HL-60 (cell line): ENCODE measurements around the gene EPHB4.

Source experiments
- DNase-seq, 2 experiments: peaks; one replicate each; pipeline ENCODE4 v3.0.0-alpha.2; 2010 to 2020; ENCODE audit warnings: low read depth in 1 of 2, low spot score in 1 of 2
- H3K27ac ChIP-seq: fragments of 250-450 bp; sonication (Bioruptor Pico); replicated peaks from 2 replicates; pipeline ENCODE4 v1.5.1; 2020; ENCODE audit warnings: mild to moderate bottlenecking, moderate library complexity
- H3K27me3 ChIP-seq: fragments of 250-450 bp; sonication (Bioruptor Pico); 2 replicates; pipeline ENCODE4 v1.5.1; 2021; ENCODE audit warnings: mild to moderate bottlenecking, moderate library complexity; ENCODE audit not compliant: insufficient read depth, poor library complexity, severe bottlenecking
- H3K4me3 ChIP-seq: replicated peaks from 2 replicates; pipeline ENCODE4 v1.5.1; 2011; ENCODE audit warnings: mild to moderate bottlenecking, control low read depth, low read length; ENCODE audit not compliant: insufficient read depth
- CTCF ChIP-seq: IDR thresholded peaks from one replicate; pipeline ENCODE4 v1.5.1; 2011; ENCODE audit warnings: low read length, control low read depth, inconsistent platforms; ENCODE audit not compliant: insufficient read depth
- GABPA ChIP-seq: IDR thresholded peaks from 2 replicates; pipeline ENCODE4 v1.6.1; 2012; ENCODE audit warnings: low read depth
- POLR2AphosphoS5 ChIP-seq: IDR thresholded peaks from 2 replicates; pipeline ENCODE4 v1.6.1; 2012; ENCODE audit warnings: low read depth
- SPI1 ChIP-seq: IDR thresholded peaks from 2 replicates; pipeline ENCODE4 v1.6.1; 2012; ENCODE audit warnings: low read depth, mild to moderate bottlenecking, borderline replicate concordance
- TF ChIP-seq, protein P1 (sequence below): IDR thresholded peaks from 2 replicates; pipeline ENCODE4 v1.6.1; 2012; ENCODE audit warnings: low read depth; ENCODE audit not compliant: insufficient replicate concordance

Gene EPHB4

DNA sequence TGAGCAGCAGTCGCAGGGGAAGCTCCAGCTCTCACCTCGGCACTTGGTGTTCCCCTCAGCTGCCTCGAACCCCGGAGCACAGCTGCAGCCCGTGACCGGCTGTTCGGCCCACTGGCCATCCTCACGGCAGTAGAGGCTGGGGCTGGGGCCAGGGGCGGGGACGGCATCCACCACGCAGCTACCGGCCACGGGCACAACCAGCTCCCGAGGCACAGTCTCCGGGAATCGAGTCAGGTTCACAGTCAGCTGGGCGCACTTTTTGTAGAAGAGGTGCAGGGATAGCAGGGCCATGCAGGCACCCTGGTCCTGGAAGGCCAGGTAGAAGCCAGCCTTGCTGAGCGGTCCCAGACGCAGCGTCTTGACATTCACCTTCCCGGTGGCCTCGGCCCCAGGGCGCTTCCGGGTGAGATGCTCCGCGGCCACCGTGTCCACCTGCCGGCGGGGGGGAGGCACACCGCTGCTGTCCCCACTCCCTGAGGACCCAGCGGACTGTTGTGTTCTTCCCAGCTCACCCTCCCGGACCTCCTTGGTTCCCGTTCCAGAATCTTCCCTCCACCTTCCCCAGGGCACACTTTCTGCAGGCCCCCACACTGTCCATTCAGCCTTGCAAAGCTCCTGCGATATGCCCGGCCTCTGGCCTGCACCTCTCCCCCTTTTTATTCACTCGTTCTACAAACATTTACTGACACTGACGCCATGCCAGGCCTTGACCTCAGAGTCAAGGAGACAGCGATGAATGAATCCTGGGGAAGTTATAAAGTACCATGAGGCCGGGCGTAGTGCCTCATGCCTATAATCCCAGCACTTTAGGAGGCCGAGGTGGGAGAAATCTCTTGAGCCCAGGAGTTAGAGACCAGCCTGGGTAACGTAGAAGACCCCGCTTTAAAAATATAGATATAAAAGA lies 4.8 kb downstream of the EPHB4 start:
- H3K27ac ChIP-seq, result no peak overlapping the region
- no peak overlapping the region for H3K4me3 ChIP-seq
- TF ChIP-seq SPI1, result no peak
- TF ChIP-seq GABPA, result no peak
- TF ChIP-seq, protein P1, sequence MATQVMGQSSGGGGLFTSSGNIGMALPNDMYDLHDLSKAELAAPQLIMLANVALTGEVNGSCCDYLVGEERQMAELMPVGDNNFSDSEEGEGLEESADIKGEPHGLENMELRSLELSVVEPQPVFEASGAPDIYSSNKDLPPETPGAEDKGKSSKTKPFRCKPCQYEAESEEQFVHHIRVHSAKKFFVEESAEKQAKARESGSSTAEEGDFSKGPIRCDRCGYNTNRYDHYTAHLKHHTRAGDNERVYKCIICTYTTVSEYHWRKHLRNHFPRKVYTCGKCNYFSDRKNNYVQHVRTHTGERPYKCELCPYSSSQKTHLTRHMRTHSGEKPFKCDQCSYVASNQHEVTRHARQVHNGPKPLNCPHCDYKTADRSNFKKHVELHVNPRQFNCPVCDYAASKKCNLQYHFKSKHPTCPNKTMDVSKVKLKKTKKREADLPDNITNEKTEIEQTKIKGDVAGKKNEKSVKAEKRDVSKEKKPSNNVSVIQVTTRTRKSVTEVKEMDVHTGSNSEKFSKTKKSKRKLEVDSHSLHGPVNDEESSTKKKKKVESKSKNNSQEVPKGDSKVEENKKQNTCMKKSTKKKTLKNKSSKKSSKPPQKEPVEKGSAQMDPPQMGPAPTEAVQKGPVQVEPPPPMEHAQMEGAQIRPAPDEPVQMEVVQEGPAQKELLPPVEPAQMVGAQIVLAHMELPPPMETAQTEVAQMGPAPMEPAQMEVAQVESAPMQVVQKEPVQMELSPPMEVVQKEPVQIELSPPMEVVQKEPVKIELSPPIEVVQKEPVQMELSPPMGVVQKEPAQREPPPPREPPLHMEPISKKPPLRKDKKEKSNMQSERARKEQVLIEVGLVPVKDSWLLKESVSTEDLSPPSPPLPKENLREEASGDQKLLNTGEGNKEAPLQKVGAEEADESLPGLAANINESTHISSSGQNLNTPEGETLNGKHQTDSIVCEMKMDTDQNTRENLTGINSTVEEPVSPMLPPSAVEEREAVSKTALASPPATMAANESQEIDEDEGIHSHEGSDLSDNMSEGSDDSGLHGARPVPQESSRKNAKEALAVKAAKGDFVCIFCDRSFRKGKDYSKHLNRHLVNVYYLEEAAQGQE, result no peak
- no peak for TF ChIP-seq CTCF
- no peak for DNase-seq
- H3K27me3 ChIP-seq, result peaks cover 26% of the 10 kb centered on the region

DNA sequence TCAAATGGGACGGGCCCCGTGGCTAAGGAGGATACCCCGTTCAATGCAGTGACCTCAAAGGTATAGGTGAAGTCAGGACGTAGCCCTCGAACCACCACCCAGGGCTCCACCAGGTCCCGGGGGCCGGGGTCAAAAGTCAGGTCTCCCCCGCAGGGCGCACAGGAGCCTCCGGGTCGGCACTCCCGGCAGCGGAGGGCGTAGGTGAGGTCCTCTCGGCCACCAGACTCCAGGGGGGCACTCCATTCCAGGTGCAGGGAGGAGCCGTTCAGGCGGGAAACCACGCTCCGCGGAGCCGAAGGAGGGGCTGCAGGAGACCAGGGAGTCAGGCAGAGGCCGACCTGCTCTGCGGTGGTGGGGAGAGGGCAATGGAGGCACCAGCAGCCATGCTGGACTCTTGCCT lies 7.7 kb downstream of the EPHB4 start:
- TF ChIP-seq POLR2AphosphoS5, result no peak
- no peak for TF ChIP-seq SPI1
- TF ChIP-seq, protein P1, result no peak
- no peak for TF ChIP-seq CTCF
- no peak for TF ChIP-seq GABPA
- no peak for DNase-seq
- H3K27ac ChIP-seq, result no peak overlapping the region
- peaks cover 7% of the 10 kb centered on the region for H3K27me3 ChIP-seq
- no peak overlapping the region for H3K4me3 ChIP-seq

DNA sequence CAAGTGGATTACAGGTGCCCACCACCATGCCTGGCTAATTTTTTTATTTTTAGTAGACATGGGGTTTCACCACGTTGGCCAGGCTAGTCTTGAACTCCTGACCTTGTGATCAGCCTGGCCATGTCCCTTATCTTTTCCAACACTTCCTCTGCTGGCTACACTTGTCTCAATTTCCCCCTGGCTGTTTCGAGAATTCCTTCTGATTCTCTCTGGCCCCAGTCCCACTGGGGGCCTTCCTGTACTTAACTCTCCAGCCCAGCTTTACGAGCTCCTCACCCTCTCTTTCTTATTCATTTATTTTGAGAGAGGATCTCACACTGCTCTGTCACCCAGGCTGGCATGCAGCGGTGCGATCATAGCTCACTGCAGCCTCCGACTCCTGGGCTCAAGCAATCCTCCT lies 8.5 kb downstream of the EPHB4 start:
- no peak for DNase-seq
- Histone ChIP-seq H3K4me3 (no peak overlapping the region), H3K27me3 (peaks cover 1% of the 10 kb centered on the region), H3K27ac (no peak overlapping the region)
- TF ChIP-seq, protein P1, result no peak
- TF ChIP-seq POLR2AphosphoS5, result no peak
- TF ChIP-seq SPI1, result no peak
- no peak for TF ChIP-seq CTCF
- TF ChIP-seq GABPA, result no peak
